Erythroblast (primary cell): ENCODE data around the gene ABI1.

ENCODE experiments used
- GATA1 ChIP-seq: IDR thresholded peaks from 2 replicates; pipeline ENCODE4 v1.6.1; 2011; ENCODE audit warnings: low read depth, mild to moderate bottlenecking, control low read depth, low read length, moderate library complexity
- POLR2A ChIP-seq: IDR thresholded peaks from 2 replicates; pipeline ENCODE4 v1.6.1; 2011; ENCODE audit warnings: mild to moderate bottlenecking, low read length

DNA sequence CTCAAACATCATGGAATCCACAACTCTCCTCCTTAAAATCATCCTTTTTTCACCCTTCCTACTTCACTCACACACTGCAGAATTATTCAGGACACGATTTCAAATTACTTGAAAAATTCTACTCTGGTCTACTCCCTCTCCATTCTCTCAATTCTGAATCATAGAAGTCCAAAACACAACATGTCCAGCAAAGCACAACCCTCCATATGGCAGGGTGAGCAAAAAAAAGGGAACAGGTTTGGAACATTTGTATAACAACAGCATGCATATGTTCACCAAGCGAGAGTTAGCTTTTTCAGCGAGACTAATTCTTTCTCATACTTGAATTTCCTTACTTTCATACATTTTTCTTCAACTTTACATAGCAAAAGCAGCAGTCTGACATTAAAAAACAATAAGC is 73.4 kb downstream of the ABI1 start:
- no peak for TF ChIP-seq POLR2A
- no peak for TF ChIP-seq GATA1
